Measurements from ENCODE around the gene TMEM114. TPM values are rescaled to one million over a fixed set of nuclear protein-coding genes. Genes with fewer than 3 reads are reported as not detected.

The TMEM114 gene
- total and polyA plus RNA-seq, 2 donors: not detected

DNA sequence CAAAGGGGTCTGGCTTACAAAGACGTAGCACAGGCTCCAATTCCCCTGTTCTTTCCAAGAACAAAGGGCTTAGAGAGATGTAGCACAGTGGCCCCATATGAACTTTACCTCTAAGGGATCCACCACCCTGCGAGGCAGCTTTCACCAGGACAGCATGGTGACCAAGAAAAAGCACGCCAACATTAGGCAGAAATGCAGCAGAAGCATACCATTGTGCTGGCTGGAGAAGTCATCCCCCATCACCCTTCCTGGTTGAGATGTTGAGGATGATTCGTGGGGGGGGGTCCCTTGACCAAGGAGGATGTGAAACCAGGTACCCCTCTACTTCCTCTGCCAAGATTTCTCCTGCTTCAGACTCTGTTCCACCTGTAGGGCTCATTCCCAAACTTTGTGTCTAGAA is 48.4 kb downstream of the TMEM114 start:
- DNase-seq (ENCODE audit: extremely low spot score): no peak
- Histone ChIP-seq H3K4me3 (ENCODE audit: low read depth, low read length) (no peak overlapping the region), H3K36me3 (ENCODE audit: insufficient read depth) (no peaks in the 10 kb centered on the region), H3K4me1 (ENCODE audit: insufficient read depth) (no peaks in the 10 kb centered on the region), H3K27ac (ENCODE audit: low read depth) (no peak overlapping the region)
- 45% methylated on average over 4 of the region's 4 CpGs for WGBS

DNA sequence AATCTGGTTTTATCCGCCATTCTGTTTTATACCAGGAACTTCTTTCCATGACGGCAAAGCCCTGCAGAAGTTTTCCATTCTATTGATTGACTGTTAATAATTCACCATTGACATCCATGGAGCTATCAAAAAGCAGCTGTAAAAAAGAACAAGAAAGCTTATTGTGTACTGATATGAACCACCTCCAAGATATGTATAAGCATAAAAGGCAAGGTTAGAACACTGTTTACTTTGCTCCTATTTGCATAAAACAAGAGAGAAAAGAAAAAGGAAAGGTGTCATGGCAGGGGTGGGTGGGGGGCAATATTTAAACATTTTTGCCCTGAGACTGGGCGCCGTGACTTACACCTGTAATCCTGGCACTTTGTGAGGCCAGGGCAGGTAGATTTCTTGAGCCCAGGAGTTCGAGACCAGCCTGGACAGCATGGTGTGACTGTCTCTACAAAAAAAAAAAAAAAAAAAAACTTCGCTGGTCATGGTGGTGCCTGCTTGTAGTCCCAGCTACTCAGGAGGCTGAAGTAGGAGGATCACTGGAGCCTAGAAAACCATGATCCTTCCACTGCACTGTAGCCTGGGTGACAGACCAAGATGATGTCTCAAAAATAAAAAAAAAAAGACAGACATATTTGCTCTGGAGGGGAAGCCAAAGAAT is 52.5 kb downstream of the TMEM114 start:
- H3K27ac ChIP-seq (ENCODE audit: low read depth): no peak overlapping the region
- DNase-seq (ENCODE audit: extremely low spot score): no peak
- H3K4me1 ChIP-seq (ENCODE audit: insufficient read depth): no peaks in the 10 kb centered on the region
- H3K4me3 ChIP-seq (ENCODE audit: low read depth, low read length): no peak overlapping the region
- 71% methylated on average over 6 of the region's 6 CpGs for WGBS
- H3K36me3 ChIP-seq (ENCODE audit: insufficient read depth): no peaks in the 10 kb centered on the region

DNA sequence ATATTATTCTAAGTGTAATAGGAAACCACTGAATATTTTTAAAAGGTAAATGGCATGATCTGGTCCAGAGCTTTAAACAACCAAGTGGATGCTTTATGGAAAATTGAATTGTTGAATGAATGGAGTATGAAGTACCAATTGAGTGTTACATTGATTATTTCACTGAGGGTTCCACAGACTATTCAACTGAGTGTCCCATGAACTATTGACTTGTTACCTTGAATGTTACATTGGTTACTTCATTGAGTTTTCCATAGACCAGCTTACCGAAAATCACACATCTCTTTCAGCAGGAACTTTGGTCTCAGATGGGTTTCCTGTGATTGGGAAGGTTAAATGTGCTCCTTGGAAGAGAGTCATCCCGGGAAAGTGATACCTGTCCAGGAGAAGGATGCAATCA is 56.8 kb downstream of the TMEM114 start:
- Histone ChIP-seq H3K4me1 (ENCODE audit: insufficient read depth) (no peaks in the 10 kb centered on the region), H3K4me3 (ENCODE audit: low read depth, low read length) (no peak overlapping the region), H3K27ac (ENCODE audit: low read depth) (no peak overlapping the region), H3K36me3 (ENCODE audit: insufficient read depth) (no peaks in the 10 kb centered on the region)
- no peak for DNase-seq (ENCODE audit: extremely low spot score)
- 91% methylated on average over 2 of the region's 2 CpGs for WGBS

DNA sequence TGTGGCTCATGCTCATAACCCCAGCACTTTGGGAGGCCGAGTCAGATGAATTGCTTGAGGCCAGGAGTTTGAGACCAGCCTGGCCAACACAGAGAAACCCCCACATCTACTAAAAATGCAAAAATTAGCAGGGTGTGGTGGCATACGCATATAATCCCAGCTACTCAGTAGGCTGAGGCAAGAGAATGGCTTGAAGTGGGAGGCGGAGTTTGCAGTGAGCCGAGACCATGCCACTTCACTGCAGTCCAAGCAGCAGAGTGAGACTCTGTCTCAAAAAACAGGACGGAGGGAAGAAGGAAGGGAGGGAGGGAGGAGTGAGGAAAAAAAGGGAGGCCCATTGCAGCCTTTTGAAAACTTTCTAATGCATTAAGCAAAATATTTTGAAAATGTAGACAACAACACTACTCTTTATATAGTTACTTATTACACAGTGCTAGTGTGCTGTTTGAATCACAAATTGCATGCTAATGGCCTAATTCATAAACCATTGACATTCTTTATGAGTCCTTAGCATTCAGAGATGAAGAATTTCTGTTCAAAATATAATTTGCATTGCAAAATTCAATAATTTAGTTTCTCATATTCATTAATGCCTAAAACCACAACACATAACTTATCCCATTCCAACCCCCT is 59.4 kb downstream of the TMEM114 start:
- Histone ChIP-seq H3K4me1 (ENCODE audit: insufficient read depth) (no peaks in the 10 kb centered on the region), H3K36me3 (ENCODE audit: insufficient read depth) (no peaks in the 10 kb centered on the region), H3K4me3 (ENCODE audit: low read depth, low read length) (no peak overlapping the region), H3K27ac (ENCODE audit: low read depth) (no peak overlapping the region)
- WGBS: 51% methylated on average over 5 of the region's 5 CpGs
- DNase-seq (ENCODE audit: extremely low spot score): no peak

DNA sequence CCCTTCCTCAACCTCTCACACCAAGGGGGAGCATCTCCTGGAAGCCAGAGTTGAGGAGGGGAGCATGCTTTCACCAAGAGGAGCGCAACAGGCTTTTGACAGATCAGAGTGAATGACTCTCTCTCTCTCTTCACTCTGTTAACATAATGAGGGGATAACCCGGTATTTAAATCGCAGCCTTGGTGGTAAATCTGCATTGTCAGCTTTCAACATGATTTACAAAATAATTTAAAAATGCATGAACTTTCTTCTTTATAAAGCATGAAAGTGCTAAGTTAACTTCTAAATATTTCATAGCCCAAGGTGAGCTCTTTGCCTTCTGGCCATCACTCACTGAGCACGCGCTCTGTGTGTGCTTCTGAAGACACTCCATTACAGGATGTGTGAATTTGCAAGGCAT is 61.8 kb downstream of the TMEM114 start:
- WGBS: 66% methylated on average over 5 of the region's 5 CpGs
- Histone ChIP-seq H3K27ac (ENCODE audit: low read depth) (no peak overlapping the region), H3K4me3 (ENCODE audit: low read depth, low read length) (no peak overlapping the region), H3K36me3 (ENCODE audit: insufficient read depth) (no peaks in the 10 kb centered on the region), H3K4me1 (ENCODE audit: insufficient read depth) (no peaks in the 10 kb centered on the region)
- no peak for DNase-seq (ENCODE audit: extremely low spot score)

DNA sequence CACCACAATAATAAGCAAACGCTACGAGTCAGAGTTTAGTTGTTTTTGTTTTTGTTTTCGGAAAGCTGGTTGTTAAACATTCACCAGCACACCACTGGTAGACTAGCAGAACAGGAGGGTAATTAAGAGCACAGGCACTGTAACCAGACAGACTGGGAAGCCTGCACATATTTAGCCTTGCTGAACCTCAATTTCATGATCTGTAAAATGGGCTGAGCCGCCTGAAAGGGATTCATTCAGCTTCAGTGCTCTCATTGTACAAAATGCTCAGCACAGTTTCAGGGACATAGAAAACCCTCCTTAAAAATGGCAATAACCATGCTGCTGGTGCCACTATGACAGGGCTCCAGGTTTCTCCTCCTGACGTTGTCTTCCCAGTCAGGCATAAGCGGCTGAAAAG is 66.4 kb downstream of the TMEM114 start:
- no peak overlapping the region for H3K27ac ChIP-seq (ENCODE audit: low read depth)
- H3K36me3 ChIP-seq (ENCODE audit: insufficient read depth): no peaks in the 10 kb centered on the region
- H3K4me1 ChIP-seq (ENCODE audit: insufficient read depth): no peaks in the 10 kb centered on the region
- WGBS: 80% methylated on average over 6 of the region's 6 CpGs
- H3K4me3 ChIP-seq (ENCODE audit: low read depth, low read length): no peak overlapping the region
- DNase-seq (ENCODE audit: extremely low spot score): no peak

DNA sequence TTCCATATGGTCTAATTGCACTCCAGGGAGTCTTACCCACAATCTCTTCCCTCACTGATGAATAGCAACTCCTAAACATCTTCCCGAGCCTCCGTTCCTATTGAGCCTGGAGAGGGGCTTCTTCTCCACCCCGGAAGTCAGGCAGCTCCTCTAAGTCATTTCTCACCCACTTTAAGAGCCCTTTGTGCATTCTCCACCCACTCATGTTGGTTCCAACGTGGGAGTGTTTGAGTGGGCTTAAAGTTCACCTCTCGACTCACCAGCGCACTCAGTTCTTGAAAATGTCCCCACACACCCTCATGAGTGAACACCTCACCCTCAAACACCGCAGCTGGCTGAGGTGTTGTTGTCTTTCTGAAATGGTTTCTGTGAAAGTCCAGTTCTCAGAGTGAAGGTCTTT is 67.6 kb downstream of the TMEM114 start:
- Histone ChIP-seq H3K4me1 (ENCODE audit: insufficient read depth) (no peaks in the 10 kb centered on the region), H3K27ac (ENCODE audit: low read depth) (no peak overlapping the region), H3K36me3 (ENCODE audit: insufficient read depth) (no peaks in the 10 kb centered on the region), H3K4me3 (ENCODE audit: low read depth, low read length) (no peak overlapping the region)
- DNase-seq (ENCODE audit: extremely low spot score): no peak
- WGBS: 65% methylated on average over 7 of the region's 7 CpGs

DNA sequence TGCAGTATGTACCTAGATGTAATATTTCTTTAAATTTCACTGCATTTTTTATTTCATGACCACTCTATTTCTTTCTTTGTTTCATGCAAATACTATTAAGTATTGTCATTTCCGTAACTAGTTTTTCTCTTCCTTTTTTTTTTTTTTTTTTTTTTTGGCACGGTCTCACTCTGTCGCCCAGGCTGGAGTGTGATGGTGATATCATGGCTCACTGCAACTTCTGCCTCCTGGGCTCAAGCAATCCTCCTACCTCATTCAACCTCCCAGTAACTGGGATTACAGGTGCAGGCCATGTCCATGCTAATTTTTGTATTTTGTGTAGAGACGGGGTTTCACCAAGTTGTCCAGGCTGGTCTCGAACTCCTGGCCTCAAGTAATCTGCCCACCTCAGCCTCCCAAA is 70.7 kb downstream of the TMEM114 start:
- Histone ChIP-seq H3K36me3 (ENCODE audit: insufficient read depth) (no peaks in the 10 kb centered on the region), H3K4me3 (ENCODE audit: low read depth, low read length) (no peak overlapping the region), H3K27ac (ENCODE audit: low read depth) (no peak overlapping the region), H3K4me1 (ENCODE audit: insufficient read depth) (no peaks in the 10 kb centered on the region)
- 88% methylated on average over 5 of the region's 5 CpGs for WGBS
- DNase-seq (ENCODE audit: extremely low spot score): no peak

Other genes with a start within 250 kb of the TMEM114 start
- gene METTL22, start 31.2 kb upstream of the TMEM114 start, total RNA-seq: 22.4 TPM
- 25.2 TPM for gene METTL22, start 31.2 kb upstream of the TMEM114 start, polyA plus RNA-seq
- 9.0 TPM for gene ABAT, start 84.1 kb upstream of the TMEM114 start, total RNA-seq
- 12.3 TPM for gene ABAT, start 84.1 kb upstream of the TMEM114 start, polyA plus RNA-seq
- 4.7 TPM for gene TMEM186, start 207.1 kb upstream of the TMEM114 start, total RNA-seq
- gene TMEM186, start 207.1 kb upstream of the TMEM114 start, polyA plus RNA-seq: 10.6 TPM
- gene PMM2, start 207.3 kb upstream of the TMEM114 start, total RNA-seq: 34.8 TPM
- 16.9 TPM for gene PMM2, start 207.3 kb upstream of the TMEM114 start, polyA plus RNA-seq

Data from urinary bladder (tissue), 4 donors.